ENCODE data around the gene RETSAT.

- TF ChIP-seq CTCF (IDR thresholded peaks at IDR 0.05), result no peak
- TF ChIP-seq ZFX (IDR thresholded peaks at IDR 0.05; ENCODE audit: borderline replicate concordance), result no peak
Observed at GRCh38 chr2:85355521-85355920, 1.2 kb upstream of the RETSAT start.
